HEK293 (cell line): ENCODE measurements around the gene CLDN8.

Source experiments
- CTCF ChIA-PET: fragments of 350-600 bp; formaldehyde crosslinking; extraction: SDS; loops from one replicate; lab custom pipeline; 2021; ENCODE audit warnings: antibody characterized with exemption; lab: Yijun Ruan, JAX
- POLR2A ChIA-PET: fragments of 300-600 bp; formaldehyde crosslinking; extraction: SDS; loops from one replicate; lab custom pipeline; 2020; ENCODE audit warnings: antibody characterized with exemption, inconsistent platforms; lab: Yijun Ruan, JAX
- H3K27ac ChIP-seq: fragments of 200-500 bp; sonication (Bioruptor generic); 2 replicates; pipeline ENCODE4 v1.5.1; 2014; ENCODE audit warnings: low read depth, low read length, control low read depth, inconsistent platforms; ENCODE audit errors: extremely low read depth
- H3K36me3 ChIP-seq, 2 experiments: fragments of 200-500 bp in 1 of 2; sonication (Bioruptor generic) in 1 of 2; 1 replicate in 1 of 2; 2 replicates in 1 of 2; pipeline ENCODE4 v1.5.1; 2014 to 2017; ENCODE audit warnings: inconsistent platforms in 2 of 2, low read length in 2 of 2; ENCODE audit not compliant: control insufficient read depth in 2 of 2, insufficient read depth in 1 of 2
- H3K4me1 ChIP-seq: fragments of 200-500 bp; sonication (Bioruptor generic); 2 replicates; pipeline ENCODE4 v1.5.1; 2014; ENCODE audit warnings: mild to moderate bottlenecking, low read length, inconsistent platforms; ENCODE audit not compliant: control insufficient read depth, insufficient read depth
- H3K4me3 ChIP-seq: 2 replicates; pipeline ENCODE4 v1.5.1; 2011; ENCODE audit warnings: low read depth, mild to moderate bottlenecking, control low read depth, low read length, moderate library complexity
- H3K9me3 ChIP-seq: fragments of 200-500 bp; sonication (Bioruptor generic); 2 replicates; pipeline ENCODE4 v1.5.1; 2014; ENCODE audit warnings: low read depth, low read length, inconsistent platforms; ENCODE audit not compliant: control insufficient read depth, insufficient read depth
- HOXA7 ChIP-seq: sonication (generic); formaldehyde crosslinking; IDR thresholded peaks from 2 replicates; pipeline ENCODE4 v1.8.1; 2022; ENCODE audit warnings: missing genetic modification reagents, borderline replicate concordance
- ZNF112 ChIP-seq: fragments of 450-650 bp; formaldehyde crosslinking; IDR thresholded peaks from 2 replicates; pipeline ENCODE4 v1.5.0; 2017; ENCODE audit warnings: missing biosample characterization, missing genetic modification characterization
- ZNF175 ChIP-seq: fragments of 450-650 bp; formaldehyde crosslinking; IDR thresholded peaks from 2 replicates; pipeline ENCODE4 v1.5.1; 2016; ENCODE audit warnings: missing biosample characterization, missing genetic modification characterization
- ZNF2 ChIP-seq: fragments of 450-650 bp; formaldehyde crosslinking; IDR thresholded peaks from 2 replicates; pipeline ENCODE4 v1.5.1; 2016; ENCODE audit warnings: missing biosample characterization, missing genetic modification characterization
- ZNF302 ChIP-seq: fragments of 450-650 bp; formaldehyde crosslinking; IDR thresholded peaks from 2 replicates; pipeline ENCODE4 v1.5.1; 2016; ENCODE audit warnings: missing biosample characterization, missing genetic modification characterization, low read depth
- TF ChIP-seq, protein P1 (sequence below): fragments of 450-650 bp; formaldehyde crosslinking; IDR thresholded peaks from 2 replicates; pipeline ENCODE4 v1.5.1; 2016; ENCODE audit warnings: missing biosample characterization, missing genetic modification characterization
- TF ChIP-seq, protein P2 (sequence below): fragments of 450-650 bp; formaldehyde crosslinking; IDR thresholded peaks from 2 replicates; pipeline ENCODE4 v1.5.1; 2016; ENCODE audit warnings: missing biosample characterization, missing genetic modification characterization
- TF ChIP-seq, protein P3 (sequence below): fragments of 450-650 bp; formaldehyde crosslinking; IDR thresholded peaks from 2 replicates; pipeline ENCODE4 v1.5.1; 2016; ENCODE audit warnings: missing biosample characterization, missing genetic modification characterization

The CLDN8 gene

GRCh38 chr21:30166171-30166570 is 49.7 kb downstream of the CLDN8 start:
- TF ChIP-seq, protein P1, sequence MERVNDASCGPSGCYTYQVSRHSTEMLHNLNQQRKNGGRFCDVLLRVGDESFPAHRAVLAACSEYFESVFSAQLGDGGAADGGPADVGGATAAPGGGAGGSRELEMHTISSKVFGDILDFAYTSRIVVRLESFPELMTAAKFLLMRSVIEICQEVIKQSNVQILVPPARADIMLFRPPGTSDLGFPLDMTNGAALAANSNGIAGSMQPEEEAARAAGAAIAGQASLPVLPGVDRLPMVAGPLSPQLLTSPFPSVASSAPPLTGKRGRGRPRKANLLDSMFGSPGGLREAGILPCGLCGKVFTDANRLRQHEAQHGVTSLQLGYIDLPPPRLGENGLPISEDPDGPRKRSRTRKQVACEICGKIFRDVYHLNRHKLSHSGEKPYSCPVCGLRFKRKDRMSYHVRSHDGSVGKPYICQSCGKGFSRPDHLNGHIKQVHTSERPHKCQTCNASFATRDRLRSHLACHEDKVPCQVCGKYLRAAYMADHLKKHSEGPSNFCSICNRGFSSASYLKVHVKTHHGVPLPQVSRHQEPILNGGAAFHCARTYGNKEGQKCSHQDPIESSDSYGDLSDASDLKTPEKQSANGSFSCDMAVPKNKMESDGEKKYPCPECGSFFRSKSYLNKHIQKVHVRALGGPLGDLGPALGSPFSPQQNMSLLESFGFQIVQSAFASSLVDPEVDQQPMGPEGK (tag by site-specific recombination): no peak
- Histone ChIP-seq H3K27ac (no peak overlapping the region), H3K36me3 (no peaks in the 10 kb centered on the region), H3K4me1 (no peaks in the 10 kb centered on the region), H3K9me3 (no peaks in the 10 kb centered on the region), H3K4me3 (no peak overlapping the region)
- ChIA-PET CTCF (interaction anchor here (0.9 to 1.3 kb wide), 2 partner anchors 29 to 32 kb away, joined by 3 read pairs; no protein-coding TSS in a partner anchor), POLR2A (no interaction called here)

GRCh38 chr21:30164796-30165195 is 51.1 kb downstream of the CLDN8 start:
- Histone ChIP-seq H3K36me3 (no peaks in the 10 kb centered on the region), H3K9me3 (no peaks in the 10 kb centered on the region)
- TF ChIP-seq, protein P2, sequence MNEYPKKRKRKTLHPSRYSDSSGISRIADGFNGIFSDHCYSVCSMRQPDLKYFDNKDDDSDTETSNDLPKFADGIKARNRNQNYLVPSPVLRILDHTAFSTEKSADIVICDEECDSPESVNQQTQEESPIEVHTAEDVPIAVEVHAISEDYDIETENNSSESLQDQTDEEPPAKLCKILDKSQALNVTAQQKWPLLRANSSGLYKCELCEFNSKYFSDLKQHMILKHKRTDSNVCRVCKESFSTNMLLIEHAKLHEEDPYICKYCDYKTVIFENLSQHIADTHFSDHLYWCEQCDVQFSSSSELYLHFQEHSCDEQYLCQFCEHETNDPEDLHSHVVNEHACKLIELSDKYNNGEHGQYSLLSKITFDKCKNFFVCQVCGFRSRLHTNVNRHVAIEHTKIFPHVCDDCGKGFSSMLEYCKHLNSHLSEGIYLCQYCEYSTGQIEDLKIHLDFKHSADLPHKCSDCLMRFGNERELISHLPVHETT (tag by site-specific recombination): no peak
- TF ChIP-seq ZNF175 (tag by site-specific recombination) (no peak), ZNF302 (no peak), ZNF112 (no peak), ZNF2 (tag by site-specific recombination) (no peak), HOXA7 (CRISPR knock-in tag) (no peak)
- TF ChIP-seq, protein P3, sequence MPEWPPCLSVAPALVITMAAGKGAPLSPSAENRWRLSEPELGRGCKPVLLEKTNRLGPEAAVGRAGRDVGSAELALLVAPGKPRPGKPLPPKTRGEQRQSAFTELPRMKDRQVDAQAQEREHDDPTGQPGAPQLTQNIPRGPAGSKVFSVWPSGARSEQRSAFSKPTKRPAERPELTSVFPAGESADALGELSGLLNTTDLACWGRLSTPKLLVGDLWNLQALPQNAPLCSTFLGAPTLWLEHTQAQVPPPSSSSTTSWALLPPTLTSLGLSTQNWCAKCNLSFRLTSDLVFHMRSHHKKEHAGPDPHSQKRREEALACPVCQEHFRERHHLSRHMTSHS: no peak
- TF ChIP-seq, all 188 proteins: peak for 0
- Histone ChIP-seq H3K4me1 (no peaks in the 10 kb centered on the region), H3K27ac (no peak overlapping the region), H3K4me3 (no peak overlapping the region)
- ChIA-PET CTCF (interaction anchor here (0.8 kb wide), 1 partner anchor 10 kb away, joined by 3 read pairs; no protein-coding TSS in a partner anchor), POLR2A (no interaction called here)
